NT2/D1 (cell line): ENCODE results near the gene ODC1.
A peak's percentile ranks its signal among the peaks of the same experiment; 100 is the strongest.

ENCODE experiments used
- DNase-seq: peaks from one replicate; pipeline ENCODE4 v3.0.0-alpha.2; 2011; ENCODE audit warnings: low read depth, low spot score
- H3K27me3 ChIP-seq: 2 replicates; pipeline ENCODE4 v1.6.0; 2011; ENCODE audit warnings: mild to moderate bottlenecking; ENCODE audit not compliant: insufficient read length, insufficient read depth
- H3K36me3 ChIP-seq: 2 replicates; pipeline ENCODE4 v1.6.1; 2011; ENCODE audit warnings: mild to moderate bottlenecking, low read length, mixed read lengths; ENCODE audit not compliant: insufficient read depth, insufficient read length
- H3K4me1 ChIP-seq: 2 replicates; pipeline ENCODE4 v1.5.1; 2011; ENCODE audit not compliant: insufficient read depth, insufficient read length
- H3K4me3 ChIP-seq: 2 replicates; pipeline ENCODE4 v1.5.1; 2011; ENCODE audit warnings: low read depth; ENCODE audit not compliant: insufficient read length
- H3K9ac ChIP-seq: 2 replicates; pipeline ENCODE4 v1.6.0; 2011; ENCODE audit warnings: low read depth; ENCODE audit not compliant: insufficient read length
- H3K9me3 ChIP-seq: 2 replicates; pipeline ENCODE4 v1.5.1; 2011; ENCODE audit warnings: mild to moderate bottlenecking, low read length; ENCODE audit not compliant: insufficient read depth
- SUZ12 ChIP-seq: IDR thresholded peaks from 2 replicates; pipeline ENCODE4 v1.6.1; 2011; ENCODE audit not compliant: insufficient read length, insufficient read depth; ENCODE audit errors: extremely low read depth
- YY1 ChIP-seq: IDR thresholded peaks from 2 replicates; pipeline ENCODE4 v1.6.1; 2011; ENCODE audit not compliant: insufficient read length, insufficient read depth
- ZNF274 ChIP-seq: IDR thresholded peaks from 2 replicates; pipeline ENCODE4 v1.6.1; 2011; ENCODE audit warnings: mild to moderate bottlenecking, low read depth, low read length

ODC1 gene

DNA sequence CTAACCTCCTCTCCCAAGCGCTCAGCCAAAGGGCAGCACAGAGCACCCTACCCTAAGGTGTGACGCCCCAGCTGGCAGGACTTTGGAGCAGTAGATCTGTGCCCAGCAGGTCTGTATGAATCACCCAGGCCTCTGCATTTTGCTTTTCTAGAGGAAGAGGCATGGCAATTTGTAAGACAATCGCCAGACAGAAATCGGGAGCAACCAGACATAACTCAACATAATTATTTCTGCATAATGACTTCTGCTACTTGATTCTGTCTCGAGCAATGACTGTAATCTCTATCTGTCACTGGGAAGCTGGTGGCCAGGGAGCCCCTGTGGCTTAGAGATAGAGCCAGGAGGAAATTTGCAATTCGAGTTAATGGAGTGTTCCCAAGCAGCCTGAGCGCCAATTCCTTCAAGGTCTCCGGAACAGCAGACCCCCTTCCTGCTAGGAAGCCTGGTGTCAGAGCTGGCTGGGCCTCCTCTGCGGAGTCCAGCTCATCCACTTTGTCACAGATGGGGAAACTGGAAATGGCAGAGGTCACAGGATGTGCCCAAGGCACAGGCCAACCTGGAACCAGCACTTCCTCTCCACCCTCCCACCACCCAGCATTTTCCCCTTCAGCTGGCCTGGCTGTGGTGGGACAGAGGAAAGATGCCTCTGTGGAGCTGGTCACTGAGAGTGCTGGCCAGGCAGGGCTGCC, 55.0 kb downstream of the ODC1 start:
- DNase-seq: peak; percentile 47
- Histone ChIP-seq H3K27me3 (no peaks in the 10 kb centered on the region), H3K9ac (no peak overlapping the region), H3K4me3 (no peak overlapping the region), H3K36me3 (no peaks in the 10 kb centered on the region), H3K9me3 (no peaks in the 10 kb centered on the region), H3K4me1 (peaks cover 7% of the 10 kb centered on the region)
- TF ChIP-seq YY1 (no peak), ZNF274 (no peak)

DNA sequence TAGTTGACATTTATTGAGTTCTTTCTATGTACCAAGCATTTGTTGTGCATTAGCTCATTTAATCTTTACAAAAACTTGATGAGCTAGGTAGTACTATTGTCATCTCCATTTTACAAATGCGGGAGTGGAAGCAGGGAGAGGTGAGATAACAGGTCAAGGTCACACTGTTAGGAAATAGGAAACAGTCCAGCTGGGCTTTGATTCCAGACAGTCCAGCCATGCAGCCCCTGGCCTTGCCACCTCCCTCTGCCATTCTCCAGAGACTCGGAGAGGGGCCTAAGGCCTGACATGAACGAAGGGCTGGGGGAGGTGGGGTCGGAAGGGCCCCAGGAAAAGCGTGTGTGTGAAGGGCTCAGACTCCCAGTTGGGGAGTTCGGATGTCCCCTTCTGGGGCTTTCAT, 55.6 kb downstream of the ODC1 start:
- Histone ChIP-seq H3K9me3 (no peaks in the 10 kb centered on the region), H3K4me3 (no peak overlapping the region), H3K36me3 (no peaks in the 10 kb centered on the region), H3K4me1 (peaks cover 7% of the 10 kb centered on the region), H3K9ac (no peak overlapping the region), H3K27me3 (no peaks in the 10 kb centered on the region)
- no peak for DNase-seq
- TF ChIP-seq SUZ12: no peak
- TF ChIP-seq YY1: no peak
- no peak for TF ChIP-seq ZNF274

DNA sequence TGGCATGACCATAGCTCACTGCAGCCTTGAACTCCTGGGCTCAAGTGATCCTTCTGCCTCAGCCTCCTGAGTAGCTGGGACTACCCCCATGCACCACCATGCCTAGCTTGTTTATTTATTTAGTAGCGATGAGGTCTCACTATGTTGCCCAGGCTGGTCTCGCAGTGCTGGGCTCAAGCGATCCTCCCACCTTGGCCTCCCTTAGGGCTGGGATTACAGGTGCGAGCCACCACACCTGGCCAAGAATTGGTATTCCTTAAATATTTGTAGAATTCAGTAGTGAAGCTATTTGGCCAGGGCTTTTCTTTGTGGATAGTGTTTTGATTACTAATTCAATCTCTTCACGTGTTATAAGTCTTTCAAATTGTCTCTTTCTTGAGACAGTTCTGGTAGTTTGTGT, 56.0 kb downstream of the ODC1 start:
- TF ChIP-seq ZNF274 (no peak), YY1 (no peak), SUZ12 (no peak)
- peaks cover 5% of the 10 kb centered on the region for H3K4me1 ChIP-seq
- DNase-seq: no peak

DNA sequence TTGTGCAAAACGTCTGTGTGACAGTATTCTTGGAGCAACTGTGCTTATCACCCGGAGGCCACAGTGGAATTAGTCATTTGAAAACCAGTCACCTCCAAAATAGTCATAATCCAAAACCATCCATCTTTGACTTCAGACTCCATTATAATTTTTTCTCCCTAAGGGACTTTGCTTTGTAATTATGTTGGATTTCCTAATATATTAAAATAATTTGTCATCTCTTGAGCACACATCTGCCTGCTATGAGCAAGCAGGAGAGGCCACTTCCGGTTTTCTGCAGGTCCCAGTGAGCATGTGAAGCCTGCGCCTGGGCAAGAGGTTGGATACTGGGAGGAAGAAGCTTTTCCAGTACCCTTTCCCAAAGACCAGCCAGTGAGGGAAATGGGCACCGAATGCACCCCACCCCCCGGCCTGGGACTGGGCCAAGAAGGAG, 57.7 kb downstream of the ODC1 start:
- TF ChIP-seq ZNF274: no peak
- TF ChIP-seq SUZ12: no peak
- no peak for TF ChIP-seq YY1
- peaks cover 16% of the 10 kb centered on the region for H3K4me1 ChIP-seq
- H3K36me3 ChIP-seq: no peaks in the 10 kb centered on the region
- H3K9ac ChIP-seq: no peak overlapping the region
- no peaks in the 10 kb centered on the region for H3K27me3 ChIP-seq
- H3K9me3 ChIP-seq: no peaks in the 10 kb centered on the region
- no peak for DNase-seq
- no peak overlapping the region for H3K4me3 ChIP-seq

More for the DNA sequence above, 56.0 kb downstream of the ODC1 start:
- H3K27me3 ChIP-seq: no peaks in the 10 kb centered on the region
- H3K36me3 ChIP-seq: no peaks in the 10 kb centered on the region
- H3K9ac ChIP-seq: no peak overlapping the region
- no peak overlapping the region for H3K4me3 ChIP-seq
- no peaks in the 10 kb centered on the region for H3K9me3 ChIP-seq
